OCI-LY1 (cell line): ENCODE data around the gene TLE7.
A peak's percentile ranks its signal among the peaks of the same experiment; 100 is the strongest.

Experiments
- H2AFZ ChIP-seq: fragments of 200-600 bp; sonication (generic), shearing (Covaris generic); 2 replicates; pipeline ENCODE4 v1.6.0; 2014; ENCODE audit warnings: antibody characterized with exemption, mild to moderate bottlenecking, low read length
- H3F3A ChIP-seq: fragments of 200-600 bp; sonication (generic), shearing (Covaris generic); 2 replicates; pipeline ENCODE4 v1.6.0; 2014; ENCODE audit warnings: mild to moderate bottlenecking, antibody characterized with exemption, low read length, moderate library complexity; ENCODE audit not compliant: insufficient read depth
- H3K27ac ChIP-seq: fragments of 200-600 bp; sonication (generic); 2 replicates; pipeline ENCODE4 v1.5.1; 2014; ENCODE audit warnings: low read length, mixed run types, mild to moderate bottlenecking, low read depth; ENCODE audit not compliant: poor library complexity, severe bottlenecking
- H3K27me3 ChIP-seq: fragments of 200-600 bp; sonication (generic); 2 replicates; pipeline ENCODE4 v1.6.0; 2014; ENCODE audit warnings: antibody characterized with exemption, mild to moderate bottlenecking, low read length, moderate library complexity; ENCODE audit not compliant: insufficient read depth
- H3K36me3 ChIP-seq: fragments of 200-600 bp; sonication (generic); 2 replicates; pipeline ENCODE4 v1.6.1; 2014; ENCODE audit warnings: mild to moderate bottlenecking, antibody characterized with exemption, low read length, moderate library complexity, mixed read lengths; ENCODE audit not compliant: insufficient read depth
- H3K4me1 ChIP-seq: fragments of 200-600 bp; sonication (generic); 2 replicates; pipeline ENCODE4 v1.5.1; 2014; ENCODE audit warnings: mild to moderate bottlenecking, low read length, moderate library complexity; ENCODE audit not compliant: insufficient read depth, severe bottlenecking
- H3K4me2 ChIP-seq: fragments of 200-600 bp; sonication (generic), shearing (Covaris generic); 2 replicates; pipeline ENCODE4 v1.6.1; 2014; ENCODE audit warnings: low read length
- H3K4me3 ChIP-seq: fragments of 200-600 bp; sonication (generic); 2 replicates; pipeline ENCODE4 v1.5.1; 2014; ENCODE audit warnings: low read length, low read depth, mild to moderate bottlenecking, mixed read lengths; ENCODE audit not compliant: poor library complexity, severe bottlenecking
- H3K79me2 ChIP-seq: fragments of 200-600 bp; shearing (Covaris generic); 2 replicates; pipeline ENCODE4 v1.6.1; 2016; ENCODE audit warnings: mixed run types, low read length, mixed read lengths; ENCODE audit not compliant: insufficient read depth
- H3K9ac ChIP-seq: fragments of 200-600 bp; sonication (generic), shearing (Covaris generic); 2 replicates; pipeline ENCODE4 v1.6.1; 2014; ENCODE audit warnings: mild to moderate bottlenecking, low read length, mixed read lengths
- H3K9me2 ChIP-seq: fragments of 200-600 bp; sonication (generic), shearing (Covaris generic); 2 replicates; pipeline ENCODE4 v1.6.1; 2014; ENCODE audit warnings: low read depth, mild to moderate bottlenecking, low read length, mixed read lengths
- H3K9me3 ChIP-seq: fragments of 200-600 bp; shearing (Covaris generic); 2 replicates; pipeline ENCODE4 v1.6.1; 2014; ENCODE audit warnings: low read length, mixed read lengths
- H4K20me1 ChIP-seq: fragments of 200-600 bp; sonication (generic), shearing (Covaris generic); 2 replicates; pipeline ENCODE4 v1.6.0; 2016; ENCODE audit warnings: mild to moderate bottlenecking, low read length; ENCODE audit not compliant: insufficient read depth
- CTCF ChIP-seq: fragments of 200-600 bp; sonication (generic), shearing (Covaris generic); IDR thresholded peaks from 2 replicates; pipeline ENCODE4 v1.5.1; 2017; ENCODE audit warnings: mild to moderate bottlenecking, antibody characterized with exemption, low read length, moderate library complexity, mixed read lengths
- EZH2 ChIP-seq: fragments of 200-600 bp; sonication (generic), shearing (Covaris generic); IDR thresholded peaks from 2 replicates; pipeline ENCODE4 v1.8.0; 2017; ENCODE audit warnings: borderline replicate concordance, mixed run types, mild to moderate bottlenecking, antibody characterized with exemption, low read length, moderate library complexity, mixed read lengths

TLE7 gene

GRCh38 chr16:71484006-71484893 is 42.4 kb upstream of the TLE7 start:
- Histone ChIP-seq H3K27me3 (no peaks in the 10 kb centered on the region), H3K9me2 (no peaks in the 10 kb centered on the region), H4K20me1 (no peaks in the 10 kb centered on the region), H3K9ac (peak overlapping the region; percentile 75), H3K4me1 (peaks cover 9% of the 10 kb centered on the region), H3K4me3 (peak overlapping the region; percentile 86), H3K4me2 (peak overlapping the region; percentile 71), H3K9me3 (no peaks in the 10 kb centered on the region), H2AFZ (peak overlapping the region; percentile 64), H3F3A (no peaks in the 10 kb centered on the region), H3K27ac (no peak overlapping the region), H3K36me3 (no peaks in the 10 kb centered on the region), H3K79me2 (no peaks in the 10 kb centered on the region)
- TF ChIP-seq EZH2 = no peak
- no peak for TF ChIP-seq CTCF

- Histone ChIP-seq H3K79me2 (no peaks in the 10 kb centered on the region), H3K9me3 (no peaks in the 10 kb centered on the region), H3K4me2 (no peak overlapping the region), H4K20me1 (no peaks in the 10 kb centered on the region), H3K27ac (no peak overlapping the region), H3K9ac (no peak overlapping the region), H3K4me1 (peaks cover 9% of the 10 kb centered on the region), H3K4me3 (no peak overlapping the region), H3F3A (no peaks in the 10 kb centered on the region), H3K27me3 (no peaks in the 10 kb centered on the region), H2AFZ (no peak overlapping the region), H3K36me3 (no peaks in the 10 kb centered on the region), H3K9me2 (no peaks in the 10 kb centered on the region)
- TF ChIP-seq EZH2 = no peak
- TF ChIP-seq CTCF = no peak
Measured at GRCh38 chr16:71482569-71482968, 40.7 kb upstream of the TLE7 start.

GRCh38 chr16:71480956-71481355 is 39.1 kb upstream of the TLE7 start:
- no peak overlapping the region for H3K4me3 ChIP-seq
- H3F3A ChIP-seq = no peaks in the 10 kb centered on the region
- no peak for TF ChIP-seq EZH2
- TF ChIP-seq CTCF = no peak
- H3K4me1 ChIP-seq = peaks cover 9% of the 10 kb centered on the region
- H3K27me3 ChIP-seq = no peaks in the 10 kb centered on the region
- H3K9me3 ChIP-seq = no peaks in the 10 kb centered on the region
- no peak overlapping the region for H3K9ac ChIP-seq
- H2AFZ ChIP-seq = no peak overlapping the region
- peaks cover 13% of the 10 kb centered on the region; the same call in 1 of the 2 replicates for H3K36me3 ChIP-seq
- no peaks in the 10 kb centered on the region for H4K20me1 ChIP-seq
- no peak overlapping the region for H3K27ac ChIP-seq
- H3K9me2 ChIP-seq = no peaks in the 10 kb centered on the region
- no peak overlapping the region for H3K4me2 ChIP-seq
- no peaks in the 10 kb centered on the region for H3K79me2 ChIP-seq
